ENCODE measurements around the gene PRSS48.
"Not testable (repeated sequence)": the region's sequence is repeated elsewhere in the genome, so short reads cannot be mapped to it uniquely, and the experiment has no call there.

Gene PRSS48, protein sequence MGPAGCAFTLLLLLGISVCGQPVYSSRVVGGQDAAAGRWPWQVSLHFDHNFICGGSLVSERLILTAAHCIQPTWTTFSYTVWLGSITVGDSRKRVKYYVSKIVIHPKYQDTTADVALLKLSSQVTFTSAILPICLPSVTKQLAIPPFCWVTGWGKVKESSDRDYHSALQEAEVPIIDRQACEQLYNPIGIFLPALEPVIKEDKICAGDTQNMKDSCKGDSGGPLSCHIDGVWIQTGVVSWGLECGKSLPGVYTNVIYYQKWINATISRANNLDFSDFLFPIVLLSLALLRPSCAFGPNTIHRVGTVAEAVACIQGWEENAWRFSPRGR

DNA sequence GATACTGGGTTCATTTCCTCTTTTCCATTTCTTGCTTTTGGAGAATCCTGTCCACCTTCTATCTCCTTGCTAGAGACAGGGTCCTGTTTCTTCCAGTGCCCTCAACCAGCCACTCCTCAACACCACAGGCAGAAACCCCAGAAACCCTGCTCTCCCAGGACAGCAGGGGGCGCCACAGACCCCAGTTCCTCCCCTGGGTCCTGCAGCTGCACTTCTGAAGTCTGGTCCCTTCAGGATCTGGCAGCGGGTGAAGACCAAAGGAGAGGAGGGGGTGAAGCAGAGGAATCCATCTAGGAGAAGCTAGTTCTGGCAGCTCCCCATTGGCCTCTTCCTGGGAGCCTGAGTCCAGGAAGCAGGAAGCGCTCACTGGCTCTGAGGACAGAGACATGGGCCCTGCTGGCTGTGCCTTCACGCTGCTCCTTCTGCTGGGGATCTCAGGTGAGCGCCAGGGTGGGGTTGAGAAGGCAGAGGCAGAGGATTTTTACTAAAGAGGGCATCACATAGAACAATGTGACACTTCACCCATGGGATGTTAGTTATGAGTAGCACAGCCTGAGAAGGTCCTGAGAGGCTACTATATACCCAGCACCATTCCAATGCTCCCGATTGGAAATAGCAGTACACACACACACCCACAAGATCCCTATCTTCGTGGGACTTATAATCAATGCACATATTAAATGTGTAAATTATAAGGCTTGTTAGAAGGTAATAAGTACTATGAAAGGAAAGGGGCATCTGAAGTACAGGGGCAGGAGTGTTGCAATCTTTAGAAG lies at the start of gene PRSS48:
PRSS48 (plus strand) TSS at position 375 of the 776 bp plus-strand sequence; CDS start at position 387, 12 bp downstream.
- H3K9ac ChIP-seq (ENCODE audit: low read length), result no peak within 1 kb of the TSS
- no peak within 1 kb of the TSS for H3K4me3 ChIP-seq (ENCODE audit: low read depth, low read length)
- no peaks in the 10 kb centered on the region for H3K36me3 ChIP-seq (ENCODE audit: control insufficient read depth, insufficient read depth, low read length)

DNA sequence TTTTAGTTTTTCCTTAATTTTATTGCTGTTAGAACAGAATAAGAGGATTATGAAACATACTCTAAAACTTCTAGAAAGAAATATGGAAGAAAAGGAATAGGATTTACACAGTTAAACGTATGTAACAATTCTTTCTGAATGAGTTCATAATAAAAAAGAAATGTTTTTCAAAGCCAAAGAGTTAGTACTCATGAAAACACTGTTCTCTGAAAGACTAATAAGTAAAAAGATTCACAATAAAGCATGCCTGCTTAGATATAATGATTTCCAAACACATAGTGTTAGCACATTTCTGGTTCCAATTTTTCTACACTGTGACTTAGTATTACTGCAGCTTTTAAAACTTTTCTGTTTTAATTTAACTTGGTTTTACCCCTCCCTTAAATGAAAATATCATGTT lies 49.8 kb upstream of the PRSS48 start:
- 0 out of 2 replicates have a peak, but pooled peaks cover 3% of the 10 kb centered on the region for H3K36me3 ChIP-seq (ENCODE audit: control insufficient read depth, insufficient read depth, low read length)
- H3K4me1 ChIP-seq (ENCODE audit: control insufficient read depth, insufficient read depth, low read length), result no peaks in the 10 kb centered on the region; the same call in 1 of the 2 replicates
- no peak overlapping the region for H3K4me3 ChIP-seq (ENCODE audit: low read depth, low read length)
- no peak overlapping the region for H3K27ac ChIP-seq (ENCODE audit: low read depth, low read length)
- H3K9me3 ChIP-seq (ENCODE audit: control insufficient read depth, insufficient read depth, low read depth, low read length), result no peaks in the 10 kb centered on the region
- H3K27me3 ChIP-seq (ENCODE audit: control insufficient read depth, insufficient read depth, low read length), result no peaks in the 10 kb centered on the region
- no peak overlapping the region for H3K9ac ChIP-seq (ENCODE audit: low read length)

More for the DNA sequence above, at the start of gene PRSS48:
- H3K4me1 ChIP-seq (ENCODE audit: control insufficient read depth, insufficient read depth, low read length), result peaks cover 5% of the 10 kb centered on the region
- no peaks in the 10 kb centered on the region for H3K27me3 ChIP-seq (ENCODE audit: control insufficient read depth, insufficient read depth, low read length)
- H3K27ac ChIP-seq (ENCODE audit: low read depth, low read length), result no peak within 1 kb of the TSS
- no peaks in the 10 kb centered on the region for H3K9me3 ChIP-seq (ENCODE audit: control insufficient read depth, insufficient read depth, low read depth, low read length)

- H3K4me1 ChIP-seq (ENCODE audit: control insufficient read depth, insufficient read depth, low read length), result no peaks in the 10 kb centered on the region; the same call in 1 of the 2 replicates
- H3K36me3 ChIP-seq (ENCODE audit: control insufficient read depth, insufficient read depth, low read length), result 0 out of 2 replicates have a peak, but pooled peaks cover 3% of the 10 kb centered on the region
- no peak overlapping the region for H3K27ac ChIP-seq (ENCODE audit: low read depth, low read length)
- H3K9me3 ChIP-seq (ENCODE audit: control insufficient read depth, insufficient read depth, low read depth, low read length), result no peaks in the 10 kb centered on the region
- H3K9ac ChIP-seq (ENCODE audit: low read length), result no peak overlapping the region
- H3K27me3 ChIP-seq (ENCODE audit: control insufficient read depth, insufficient read depth, low read length), result no peaks in the 10 kb centered on the region
- no peak overlapping the region for H3K4me3 ChIP-seq (ENCODE audit: low read depth, low read length)
These were observed 49.2 kb upstream of the PRSS48 start for GRCh38 chr4:151227731-151228130.

GRCh38 chr4:151228189-151229119 lies 48.5 kb upstream of the PRSS48 start:
- Histone ChIP-seq H3K9ac (ENCODE audit: low read length) (no peak overlapping the region), H3K4me3 (ENCODE audit: low read depth, low read length) (no peak overlapping the region), H3K4me1 (ENCODE audit: control insufficient read depth, insufficient read depth, low read length) (no peaks in the 10 kb centered on the region; the same call in 1 of the 2 replicates), H3K9me3 (ENCODE audit: control insufficient read depth, insufficient read depth, low read depth, low read length) (no peaks in the 10 kb centered on the region), H3K36me3 (ENCODE audit: control insufficient read depth, insufficient read depth, low read length) (0 out of 2 replicates have a peak, but pooled peaks cover 3% of the 10 kb centered on the region), H3K27me3 (ENCODE audit: control insufficient read depth, insufficient read depth, low read length) (no peaks in the 10 kb centered on the region), H3K27ac (ENCODE audit: low read depth, low read length) (no peak overlapping the region)

GRCh38 chr4:151231915-151232595 lies 44.9 kb upstream of the PRSS48 start:
- Histone ChIP-seq H3K9ac (ENCODE audit: low read length) (no peak overlapping the region), H3K4me3 (ENCODE audit: low read depth, low read length) (no peak overlapping the region), H3K27me3 (ENCODE audit: control insufficient read depth, insufficient read depth, low read length) (no peaks in the 10 kb centered on the region), H3K36me3 (ENCODE audit: control insufficient read depth, insufficient read depth, low read length) (no peaks in the 10 kb centered on the region), H3K9me3 (ENCODE audit: control insufficient read depth, insufficient read depth, low read depth, low read length) (peaks cover 5% of the 10 kb centered on the region; the same call in 1 of the 2 replicates), H3K27ac (ENCODE audit: low read depth, low read length) (no peak overlapping the region), H3K4me1 (ENCODE audit: control insufficient read depth, insufficient read depth, low read length) (no peaks in the 10 kb centered on the region; the same call in 1 of the 2 replicates)

DNA sequence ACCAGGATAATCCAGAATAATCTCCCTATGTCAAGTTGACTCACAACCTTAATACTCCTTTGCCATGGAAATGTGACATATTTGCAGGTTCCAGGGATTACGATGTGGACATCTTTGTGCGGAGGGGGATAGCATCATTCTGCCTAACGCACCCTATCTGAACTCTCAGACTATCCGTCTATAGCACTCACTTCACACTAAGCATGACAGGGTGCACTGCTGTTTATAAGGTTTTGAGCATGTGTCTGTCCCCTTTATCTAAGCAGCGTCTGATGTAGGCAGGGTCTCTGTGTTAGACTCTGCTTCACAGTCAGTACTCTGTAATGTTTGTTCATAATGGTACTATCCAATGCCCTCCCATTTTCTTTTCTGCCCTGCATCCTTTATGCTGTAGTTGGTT lies 43.4 kb upstream of the PRSS48 start:
- Histone ChIP-seq H3K4me3 (ENCODE audit: low read depth, low read length) (no peak overlapping the region), H3K27ac (ENCODE audit: low read depth, low read length) (no peak overlapping the region), H3K9ac (ENCODE audit: low read length) (no peak overlapping the region), H3K9me3 (ENCODE audit: control insufficient read depth, insufficient read depth, low read depth, low read length) (peaks cover 8% of the 10 kb centered on the region; the same call in 1 of the 2 replicates), H3K4me1 (ENCODE audit: control insufficient read depth, insufficient read depth, low read length) (no peaks in the 10 kb centered on the region), H3K27me3 (ENCODE audit: control insufficient read depth, insufficient read depth, low read length) (no peaks in the 10 kb centered on the region), H3K36me3 (ENCODE audit: control insufficient read depth, insufficient read depth, low read length) (no peaks in the 10 kb centered on the region)

DNA sequence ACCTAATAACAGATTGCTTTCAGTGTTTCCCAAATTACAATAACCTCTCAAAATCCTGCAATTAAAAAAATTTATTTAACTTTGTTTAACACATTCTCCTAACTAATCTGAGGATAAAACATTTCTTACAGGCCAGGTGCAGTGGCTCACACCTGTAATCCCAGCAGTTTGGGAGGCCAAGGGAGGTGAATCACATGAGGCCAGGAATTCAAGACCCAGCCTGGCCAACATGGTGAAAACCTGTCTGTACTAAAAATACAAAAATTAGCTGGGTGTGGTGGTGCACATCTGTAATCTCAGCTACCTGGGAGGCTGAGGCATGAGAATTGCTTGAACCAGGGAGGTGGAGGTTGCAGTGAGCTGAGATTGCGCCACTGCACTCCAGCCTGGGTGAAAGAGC lies 41.6 kb upstream of the PRSS48 start:
- H3K27ac ChIP-seq (ENCODE audit: low read depth, low read length); H3K9me3 ChIP-seq (ENCODE audit: control insufficient read depth, insufficient read depth, low read depth, low read length); H3K4me1 ChIP-seq (ENCODE audit: control insufficient read depth, insufficient read depth, low read length); H3K27me3 ChIP-seq (ENCODE audit: control insufficient read depth, insufficient read depth, low read length); H3K4me3 ChIP-seq (ENCODE audit: low read depth, low read length); H3K9ac ChIP-seq (ENCODE audit: low read length); H3K36me3 ChIP-seq (ENCODE audit: control insufficient read depth, insufficient read depth, low read length): not testable (repeated sequence)

GRCh38 chr4:151236036-151236435 lies 40.9 kb upstream of the PRSS48 start:
- no peaks in the 10 kb centered on the region for H3K36me3 ChIP-seq (ENCODE audit: control insufficient read depth, insufficient read depth, low read length)
- H3K9ac ChIP-seq (ENCODE audit: low read length), result no peak overlapping the region
- peaks cover 8% of the 10 kb centered on the region; the same call in 1 of the 2 replicates for H3K9me3 ChIP-seq (ENCODE audit: control insufficient read depth, insufficient read depth, low read depth, low read length)
- H3K4me3 ChIP-seq (ENCODE audit: low read depth, low read length), result no peak overlapping the region
- no peaks in the 10 kb centered on the region for H3K27me3 ChIP-seq (ENCODE audit: control insufficient read depth, insufficient read depth, low read length)
- no peaks in the 10 kb centered on the region for H3K4me1 ChIP-seq (ENCODE audit: control insufficient read depth, insufficient read depth, low read length)
- H3K27ac ChIP-seq (ENCODE audit: low read depth, low read length), result no peak overlapping the region

DNA sequence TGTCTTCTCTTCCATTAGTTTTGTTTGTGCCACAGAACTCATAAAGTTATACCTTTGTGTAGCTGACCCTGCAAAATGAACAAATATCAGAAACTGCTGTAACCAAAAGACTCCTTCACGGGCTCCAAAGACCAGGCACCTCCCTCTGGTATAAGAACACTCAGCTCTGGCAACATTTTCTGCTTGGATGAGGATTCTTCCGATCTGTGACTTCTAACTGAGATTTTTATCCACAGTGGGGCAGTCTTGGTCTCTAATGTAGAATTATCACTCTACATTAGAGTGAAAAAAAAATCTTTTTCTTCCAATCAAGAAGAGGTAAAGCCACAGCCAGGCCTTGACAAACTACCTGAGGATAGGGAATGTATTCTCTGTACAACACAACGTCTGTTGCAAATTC lies 38.5 kb upstream of the PRSS48 start:
- no peak overlapping the region for H3K9ac ChIP-seq (ENCODE audit: low read length)
- H3K36me3 ChIP-seq (ENCODE audit: control insufficient read depth, insufficient read depth, low read length), result no peaks in the 10 kb centered on the region
- H3K4me1 ChIP-seq (ENCODE audit: control insufficient read depth, insufficient read depth, low read length), result peaks cover 12% of the 10 kb centered on the region; the same call in 1 of the 2 replicates
- no peak overlapping the region for H3K27ac ChIP-seq (ENCODE audit: low read depth, low read length)
- no peak overlapping the region for H3K4me3 ChIP-seq (ENCODE audit: low read depth, low read length)
- H3K9me3 ChIP-seq (ENCODE audit: control insufficient read depth, insufficient read depth, low read depth, low read length), result peaks cover 8% of the 10 kb centered on the region; the same call in 1 of the 2 replicates
- no peaks in the 10 kb centered on the region for H3K27me3 ChIP-seq (ENCODE audit: control insufficient read depth, insufficient read depth, low read length)

GRCh38 chr4:151239608-151240007 lies 37.4 kb upstream of the PRSS48 start:
- peaks cover 8% of the 10 kb centered on the region; the same call in 1 of the 2 replicates for H3K9me3 ChIP-seq (ENCODE audit: control insufficient read depth, insufficient read depth, low read depth, low read length)
- H3K4me3 ChIP-seq (ENCODE audit: low read depth, low read length), result no peak overlapping the region
- peaks cover 12% of the 10 kb centered on the region; the same call in 1 of the 2 replicates for H3K4me1 ChIP-seq (ENCODE audit: control insufficient read depth, insufficient read depth, low read length)
- H3K9ac ChIP-seq (ENCODE audit: low read length), result no peak overlapping the region
- H3K36me3 ChIP-seq (ENCODE audit: control insufficient read depth, insufficient read depth, low read length), result no peaks in the 10 kb centered on the region
- H3K27me3 ChIP-seq (ENCODE audit: control insufficient read depth, insufficient read depth, low read length), result no peaks in the 10 kb centered on the region
- no peak overlapping the region for H3K27ac ChIP-seq (ENCODE audit: low read depth, low read length)

Measured in HUES6 (cell line).